Activated T-cell treated with anti-CD3 and anti-CD28 coated beads, Interleukin-2, amount 50 U/mL, for 1 hour (primary cell): ENCODE data around the gene TMEM117.
"Not testable (repeated sequence)": the region's sequence is repeated elsewhere in the genome, so short reads cannot be mapped to it uniquely, and the experiment has no call there.

Experiments
- DNase-seq: peaks from one replicate; pipeline ENCODE4 v3.0.0-alpha.2; 2020

Gene TMEM117

DNA sequence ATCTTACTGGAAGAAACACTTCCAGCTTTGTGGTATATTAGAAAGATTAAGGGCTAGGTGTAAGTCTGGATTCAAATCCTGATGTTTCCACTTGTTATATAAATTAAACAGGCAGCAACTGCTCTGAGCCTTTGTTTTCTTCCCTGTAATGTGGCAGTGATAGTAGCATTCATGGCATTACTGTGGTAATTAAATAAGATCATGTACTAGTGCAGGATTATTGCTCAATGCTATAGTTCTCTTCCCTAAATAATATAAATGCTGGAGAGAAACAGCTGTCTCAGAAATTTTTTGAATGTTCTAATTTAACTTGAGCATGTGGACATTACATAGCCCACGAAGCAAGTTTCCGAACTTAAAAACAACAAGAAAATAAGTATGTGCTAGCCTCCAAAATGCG lies 5.4 kb downstream of the TMEM117 start:
- DNase-seq = no peak

DNA sequence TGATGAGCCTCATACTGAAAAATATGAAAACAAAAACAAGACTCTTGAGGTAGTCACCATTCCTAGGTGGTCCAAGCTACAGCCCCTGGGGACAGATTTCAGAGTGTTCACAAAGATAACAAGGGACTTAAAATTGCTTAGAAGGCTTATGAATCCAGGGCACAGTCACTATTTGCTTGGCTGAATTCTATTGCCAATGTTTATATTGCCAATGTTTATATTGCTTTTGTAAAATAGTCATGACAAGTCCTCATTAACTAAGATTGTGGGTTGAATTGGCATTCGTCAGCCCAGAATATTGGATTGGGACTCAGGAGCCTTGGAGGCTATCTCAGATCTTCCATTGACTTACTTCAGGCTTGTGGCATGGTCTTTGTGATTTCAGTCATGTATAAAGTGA lies 6.4 kb downstream of the TMEM117 start:
- DNase-seq = no peak

DNA sequence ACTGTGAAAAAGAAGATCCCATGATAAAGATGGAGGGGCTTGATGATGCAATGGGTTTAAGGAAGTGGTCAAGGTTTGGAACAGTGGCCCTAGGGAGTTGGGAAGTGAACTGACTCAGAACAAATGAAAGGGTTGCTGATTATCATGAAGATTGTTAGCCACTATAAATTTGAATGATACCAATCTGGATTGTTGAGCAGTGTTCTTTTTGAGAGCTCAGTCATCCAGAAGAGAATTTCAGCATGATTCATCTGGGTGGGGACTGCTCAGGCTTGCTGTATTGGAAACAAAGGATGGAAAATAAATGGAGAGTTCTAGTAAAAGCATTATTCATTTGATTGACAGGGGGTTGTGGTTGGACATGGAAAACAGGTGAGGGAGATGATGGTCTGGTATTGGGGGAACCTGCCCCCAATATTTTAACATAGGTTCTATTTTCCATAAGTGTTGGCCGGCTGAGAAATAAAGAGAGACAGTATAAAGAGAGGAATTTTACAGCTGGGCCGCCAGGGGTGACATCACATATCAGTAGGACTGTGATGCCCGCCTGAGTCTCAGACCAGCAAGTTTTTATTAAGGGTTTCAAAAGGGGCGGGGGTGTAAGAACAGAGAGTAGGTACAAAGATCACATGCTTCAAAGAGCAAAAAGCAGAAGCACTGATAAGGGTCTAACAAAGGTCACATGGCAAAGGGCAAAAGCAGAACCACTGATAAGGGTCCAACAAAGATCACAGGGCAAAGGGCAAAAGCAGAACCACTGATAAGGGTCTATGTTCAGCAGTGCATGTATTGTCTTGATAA lies 11.7 kb downstream of the TMEM117 start:
- DNase-seq = not testable (repeated sequence)

DNA sequence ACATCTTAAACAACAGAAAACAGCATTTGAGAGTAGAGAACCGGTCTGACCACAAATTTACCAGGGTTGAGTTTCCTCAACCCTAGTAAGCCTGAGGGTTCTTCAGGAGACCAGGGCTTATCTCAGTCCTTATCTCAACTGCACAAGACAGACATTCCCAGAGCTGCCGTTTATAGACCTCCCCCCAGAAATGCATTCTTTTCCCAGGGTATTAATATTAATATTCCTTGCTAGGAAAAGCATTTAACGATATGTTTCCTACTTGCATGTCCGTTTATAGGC lies 12.3 kb downstream of the TMEM117 start:
- DNase-seq = no peak

DNA sequence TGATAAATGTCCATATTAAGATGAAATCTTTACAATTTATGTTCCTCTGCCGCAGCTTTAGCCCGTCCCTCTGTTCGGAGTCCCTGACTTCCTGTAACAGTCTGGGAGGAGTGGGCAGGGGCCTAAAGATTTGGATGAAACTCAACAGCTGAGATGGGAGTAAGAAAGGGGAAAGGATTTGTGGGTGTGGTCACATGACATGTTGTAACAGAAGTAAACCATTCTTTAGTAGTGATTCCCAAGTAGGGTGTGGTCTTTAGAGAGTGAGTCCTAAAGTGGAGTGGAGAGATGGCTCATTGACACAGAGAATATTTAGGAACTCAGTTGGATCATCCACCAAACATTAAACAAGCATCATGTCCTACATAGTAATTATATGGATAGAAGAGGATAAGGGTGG lies 12.9 kb downstream of the TMEM117 start:
- no peak for DNase-seq

DNA sequence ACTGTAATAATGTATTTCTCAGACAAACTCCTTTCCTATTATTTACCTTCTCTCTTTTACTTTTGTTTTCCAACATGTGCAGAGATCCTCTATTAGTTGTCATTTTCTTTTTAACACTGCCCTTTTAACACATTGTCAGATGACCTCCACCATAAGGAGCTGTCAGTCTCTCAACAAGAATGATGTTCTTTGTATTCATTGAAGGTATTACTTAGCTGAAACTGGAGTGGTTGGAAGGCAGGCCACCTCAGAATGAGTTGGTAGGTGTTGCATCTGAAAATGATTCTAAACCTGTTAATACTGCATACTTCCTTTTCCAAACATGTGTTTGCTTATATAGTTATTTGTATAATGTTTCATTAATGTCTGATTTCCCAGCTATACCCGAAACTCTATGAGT lies 16.9 kb downstream of the TMEM117 start:
- no peak for DNase-seq

DNA sequence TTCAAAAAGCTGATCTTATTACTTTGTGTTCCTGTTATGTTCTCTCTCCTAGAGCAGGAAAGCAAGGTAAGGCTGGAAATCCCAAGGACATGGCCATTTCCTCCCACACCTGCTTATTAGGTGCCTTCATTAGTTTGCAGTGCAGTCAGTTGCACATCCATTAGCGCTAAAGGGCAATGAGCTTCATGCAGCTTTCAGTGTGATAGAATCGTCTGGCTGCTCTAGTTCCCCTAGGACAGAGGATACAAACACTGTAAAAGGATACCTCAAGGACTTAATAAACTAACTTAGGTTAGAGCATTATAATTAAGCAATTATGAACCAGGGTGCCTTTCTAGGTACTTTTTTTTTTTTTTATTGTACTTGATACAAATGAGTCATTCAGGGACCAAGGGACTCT lies 21.1 kb downstream of the TMEM117 start:
- no peak for DNase-seq

DNA sequence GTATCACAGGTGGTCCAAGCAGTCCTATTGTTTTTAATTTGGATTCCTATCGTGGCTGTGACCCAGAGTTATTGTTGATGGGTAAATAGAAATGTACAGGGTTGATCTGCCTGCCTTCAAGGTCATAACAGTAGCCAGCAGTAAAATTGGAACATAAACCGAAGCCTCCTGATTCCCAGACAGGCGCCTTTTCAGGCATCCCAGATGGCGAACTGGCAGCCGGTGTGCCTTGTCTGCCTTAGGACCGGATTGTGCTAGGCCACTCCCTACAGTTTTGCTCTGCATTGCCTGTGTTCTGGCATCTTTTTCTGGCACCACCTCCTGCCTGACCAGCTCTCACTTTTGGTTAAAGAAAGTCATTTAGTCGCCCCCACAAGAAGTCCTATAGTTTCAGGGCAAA lies 22.2 kb downstream of the TMEM117 start:
- DNase-seq = no peak

DNA sequence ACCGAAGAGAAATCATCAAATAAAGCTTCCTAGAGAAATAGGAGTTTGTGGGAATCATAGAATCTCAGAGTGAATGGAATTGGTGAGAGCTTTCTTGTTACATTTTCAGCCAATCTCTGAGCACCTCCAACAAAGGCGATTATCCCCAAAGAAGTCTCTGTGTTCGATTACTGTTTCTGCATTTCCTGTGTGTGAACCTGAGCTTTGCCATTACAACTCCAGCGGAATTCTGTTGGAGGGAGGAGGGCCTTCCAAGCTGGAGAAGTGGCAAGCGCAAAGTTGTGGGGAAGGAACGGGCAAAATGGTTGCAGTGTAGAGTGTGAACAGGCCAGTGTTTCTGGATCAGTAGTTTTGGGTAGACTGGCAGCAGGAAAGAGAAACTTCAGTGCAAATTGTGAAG lies 23.1 kb downstream of the TMEM117 start:
- DNase-seq = no peak

DNA sequence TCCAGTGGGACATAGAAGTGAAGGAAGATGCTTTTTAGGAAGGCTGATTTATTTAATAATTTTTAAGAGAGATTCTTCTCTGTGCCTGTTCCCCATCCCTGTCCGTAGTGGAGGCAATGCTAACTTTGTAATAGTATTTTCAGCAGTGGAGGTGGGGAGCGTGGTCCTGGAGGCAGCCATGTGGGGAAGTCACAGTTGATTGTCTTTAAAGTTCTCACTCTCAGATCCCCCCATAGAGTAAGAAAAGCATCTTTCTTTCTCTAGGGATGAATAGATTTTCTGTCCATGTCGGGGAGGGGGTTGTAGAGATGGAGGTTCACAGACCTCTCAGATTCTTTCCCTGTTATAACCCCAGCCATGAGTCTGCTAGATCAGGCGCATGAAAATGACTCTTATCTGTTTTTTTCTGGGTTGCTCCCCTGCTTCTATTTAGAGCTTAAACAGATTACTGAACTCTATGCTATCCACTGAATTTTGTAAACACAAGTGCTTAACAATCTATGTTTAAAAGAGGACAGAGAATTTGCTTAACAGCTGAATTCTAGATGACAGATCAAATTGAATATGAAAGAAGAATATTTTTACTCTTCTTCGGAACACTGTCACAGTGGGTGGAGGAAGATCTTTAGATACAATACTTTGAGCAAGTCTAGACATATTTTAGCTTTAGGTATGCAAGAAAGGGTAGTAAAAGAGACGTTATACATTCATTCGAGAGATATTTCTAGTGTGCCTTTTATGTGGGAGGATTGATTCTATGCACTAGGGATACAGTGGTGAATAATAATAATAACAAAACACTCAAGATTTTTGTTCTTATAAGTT lies 25.3 kb downstream of the TMEM117 start:
- no peak for DNase-seq

DNA sequence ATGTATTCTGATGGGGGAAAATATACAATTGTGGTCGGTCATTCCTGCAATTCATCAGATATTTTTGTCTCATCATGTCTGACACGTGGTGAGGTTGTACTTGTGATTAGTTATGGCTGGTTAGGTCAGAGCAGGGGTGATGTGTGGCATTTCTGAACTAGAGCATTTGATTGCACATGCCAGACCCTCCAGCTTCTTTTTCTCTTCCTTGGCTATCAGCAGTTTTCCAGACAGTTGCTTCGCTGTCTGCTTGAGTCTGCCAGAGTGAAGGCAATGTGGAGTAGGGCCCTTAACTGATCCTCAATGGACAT lies 25.9 kb downstream of the TMEM117 start:
- no peak for DNase-seq

DNA sequence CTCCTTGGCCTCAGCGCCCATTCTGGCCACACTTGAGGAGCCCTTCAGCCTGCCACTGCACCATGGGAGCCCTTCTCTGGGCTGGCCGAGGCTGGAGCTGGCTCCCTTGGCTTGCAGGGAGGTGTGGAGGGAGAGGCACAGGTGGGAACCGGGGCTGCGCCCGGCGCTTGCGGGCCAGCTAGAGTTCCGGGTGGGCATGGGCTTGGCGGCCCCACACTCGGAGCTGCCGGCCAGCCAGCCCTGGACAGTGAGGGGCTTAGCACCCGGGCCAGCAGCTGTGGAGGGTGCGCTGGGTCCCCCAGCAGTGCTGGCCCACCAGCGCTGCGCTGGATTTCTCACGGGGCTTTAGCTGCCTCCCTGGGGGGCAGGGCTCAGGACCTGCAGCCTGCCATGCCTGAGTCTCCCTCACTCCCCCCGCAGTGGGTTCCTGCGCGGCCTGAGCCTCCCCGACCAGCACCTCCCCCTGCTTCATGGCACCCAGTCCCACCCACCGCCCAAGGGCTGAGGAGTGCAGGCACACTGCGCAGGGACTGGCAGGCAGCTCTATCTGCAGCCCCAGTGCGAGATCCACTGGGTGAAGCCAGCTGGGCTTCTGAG lies 28.0 kb downstream of the TMEM117 start:
- DNase-seq = no peak

DNA sequence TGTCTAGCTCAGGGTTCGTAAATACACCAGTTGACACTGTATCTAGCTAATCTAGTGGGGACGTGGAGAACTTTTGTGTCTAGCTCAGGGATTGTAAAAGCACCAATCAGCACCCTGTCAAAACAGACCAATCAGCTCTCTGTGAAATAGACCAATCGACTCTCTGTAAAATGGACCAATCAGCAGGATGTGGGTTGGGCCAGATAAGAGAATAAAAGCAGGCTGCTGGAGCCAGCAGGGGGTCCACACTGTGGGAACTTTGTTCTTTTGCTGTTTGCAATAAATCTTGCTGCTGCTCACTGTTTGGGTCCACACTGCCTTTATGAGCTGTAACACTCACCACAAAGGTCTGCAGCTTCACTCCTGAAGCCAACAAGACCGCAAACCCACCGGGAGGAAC lies 28.7 kb downstream of the TMEM117 start:
- not testable (repeated sequence) for DNase-seq

DNA sequence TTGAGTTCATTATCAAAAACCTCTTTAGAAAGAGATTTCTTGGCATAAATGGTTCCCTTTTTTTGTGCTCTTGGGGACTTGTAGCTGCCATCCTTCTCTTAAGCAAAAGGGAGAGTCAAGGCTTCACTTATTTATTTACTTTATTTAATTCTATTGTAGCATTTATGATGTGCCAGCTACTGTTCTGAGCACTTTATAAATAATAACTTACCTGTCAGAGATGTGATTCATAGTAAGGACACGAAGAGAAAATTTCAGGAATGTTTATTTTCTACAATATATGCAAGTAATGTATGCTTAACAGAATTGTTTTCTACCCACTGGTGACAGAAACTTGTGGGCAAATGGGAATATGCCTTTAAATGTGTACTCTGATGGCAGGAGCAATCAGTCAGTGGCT lies 33.3 kb downstream of the TMEM117 start:
- DNase-seq = no peak

DNA sequence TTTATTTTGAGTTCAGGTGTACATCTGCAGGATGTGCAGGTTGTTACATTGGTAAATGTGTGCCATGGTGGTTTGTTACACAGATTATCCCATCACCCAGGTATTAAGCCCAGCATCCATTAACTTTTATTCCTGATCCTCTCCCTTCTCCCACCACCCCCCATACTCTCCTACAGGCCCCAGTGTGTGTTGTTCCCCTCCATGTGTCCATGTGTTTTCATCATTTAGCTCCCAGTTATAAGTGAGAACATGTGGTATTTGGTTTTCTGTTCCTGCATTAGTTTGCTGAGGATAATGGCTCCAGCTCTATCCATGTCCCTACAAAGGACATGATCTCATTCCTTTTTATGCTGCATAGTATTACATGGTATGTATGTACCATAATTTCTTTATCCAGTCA lies 33.9 kb downstream of the TMEM117 start:
- not testable (repeated sequence) for DNase-seq

DNA sequence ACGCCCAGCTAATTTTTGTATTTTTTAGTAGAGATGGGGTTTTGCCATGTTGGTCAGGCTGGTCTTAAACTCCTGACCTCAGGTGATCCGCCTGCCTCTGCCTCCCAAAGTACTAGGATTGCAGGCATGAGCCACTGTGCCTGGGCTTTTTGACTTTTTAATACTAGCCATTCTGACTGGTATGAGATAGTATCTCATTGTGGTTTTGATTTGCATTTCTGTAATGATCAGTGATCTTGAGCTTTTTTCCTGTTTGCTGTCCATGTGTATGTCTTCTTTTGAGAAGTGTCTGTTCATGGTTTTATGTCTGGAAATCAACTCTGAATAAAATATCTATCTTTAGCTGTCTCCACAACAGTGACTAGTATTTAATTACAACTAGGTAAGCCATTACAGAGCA lies 35.4 kb downstream of the TMEM117 start:
- not testable (repeated sequence) for DNase-seq

DNA sequence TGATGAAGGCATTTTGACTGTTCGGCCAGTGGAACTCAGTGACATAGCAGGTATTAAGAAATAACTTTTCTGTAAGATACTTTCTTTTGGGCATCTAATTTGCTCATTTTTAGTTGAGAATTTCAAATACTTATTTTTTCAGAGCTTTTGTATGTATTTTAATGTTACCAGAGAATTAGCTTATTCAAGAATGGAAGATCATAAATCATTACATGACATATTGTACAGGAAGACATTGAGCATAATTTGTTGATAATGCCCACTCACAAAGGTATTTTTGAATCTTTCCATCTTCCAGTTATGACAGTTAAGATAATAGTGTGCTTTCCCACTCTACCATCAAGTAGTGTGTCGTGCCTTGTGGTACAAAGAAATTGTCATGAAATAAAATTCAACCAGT lies 36.5 kb downstream of the TMEM117 start:
- DNase-seq = no peak

DNA sequence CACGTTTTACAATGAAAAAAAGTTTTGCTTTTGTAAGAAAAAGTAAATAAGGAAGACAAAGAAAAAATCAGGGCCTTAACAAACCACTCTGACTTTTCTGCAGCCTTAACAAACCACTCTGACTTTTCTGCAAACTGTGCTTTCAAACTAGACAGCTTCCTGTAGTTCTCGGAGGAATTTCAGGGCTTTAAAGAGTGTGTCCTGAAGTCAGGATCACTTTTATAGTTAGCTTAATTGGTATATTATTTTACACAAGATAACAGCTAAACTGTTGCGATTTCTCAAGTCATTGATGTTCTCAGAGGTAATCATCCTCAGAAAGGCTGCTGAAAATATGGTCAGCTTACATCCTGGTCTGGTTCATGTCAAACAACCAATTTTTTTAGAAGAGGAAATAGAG lies 42.2 kb downstream of the TMEM117 start:
- DNase-seq = no peak

DNA sequence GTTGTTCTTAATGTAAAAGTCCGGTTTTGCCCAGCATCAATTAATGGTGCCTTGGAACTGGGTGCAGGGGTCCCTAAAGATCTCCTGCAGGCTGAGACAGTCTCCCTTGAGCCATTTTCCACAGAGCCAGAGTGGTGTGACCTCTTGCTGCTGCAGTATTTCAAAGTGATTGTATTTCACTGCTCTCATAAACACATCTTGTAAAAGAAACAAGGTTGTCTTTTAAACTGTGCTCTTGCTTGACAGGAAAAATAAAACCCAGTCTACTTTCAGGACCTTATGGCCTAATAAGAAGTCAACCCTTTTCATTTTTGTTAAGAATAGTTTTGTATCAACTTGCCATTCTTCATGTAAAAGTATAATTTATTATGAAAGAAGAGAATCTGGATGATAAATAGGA lies 44.7 kb downstream of the TMEM117 start:
- DNase-seq = no peak

DNA sequence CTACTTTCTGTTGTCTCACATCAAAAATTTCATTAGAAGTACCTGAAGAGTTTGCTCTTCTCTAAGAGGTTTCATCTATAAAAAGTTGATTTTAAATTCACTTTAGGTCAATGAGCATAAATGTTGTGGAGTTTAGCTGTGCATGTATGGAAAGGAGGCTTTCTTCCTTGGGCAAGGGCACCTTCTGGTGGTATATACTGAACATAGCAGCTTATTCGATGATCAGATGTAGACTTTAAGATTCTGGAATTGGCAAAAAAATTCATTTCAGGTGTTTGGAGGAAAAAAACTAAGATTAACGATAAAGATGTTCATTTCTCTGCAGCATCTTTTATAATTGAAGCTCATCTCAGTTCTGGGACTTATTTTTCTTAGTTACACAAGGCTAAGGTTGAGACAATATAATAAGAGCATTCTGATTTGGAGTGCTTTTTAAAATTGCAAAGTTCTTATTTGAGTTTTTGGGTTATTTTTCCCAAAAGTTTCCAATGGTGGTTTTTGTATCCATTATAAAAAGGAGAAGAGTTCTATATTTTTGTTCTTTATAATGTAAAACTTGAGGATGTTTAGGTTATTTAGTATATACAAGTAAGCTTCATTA lies 46.8 kb downstream of the TMEM117 start:
- DNase-seq = no peak

DNA sequence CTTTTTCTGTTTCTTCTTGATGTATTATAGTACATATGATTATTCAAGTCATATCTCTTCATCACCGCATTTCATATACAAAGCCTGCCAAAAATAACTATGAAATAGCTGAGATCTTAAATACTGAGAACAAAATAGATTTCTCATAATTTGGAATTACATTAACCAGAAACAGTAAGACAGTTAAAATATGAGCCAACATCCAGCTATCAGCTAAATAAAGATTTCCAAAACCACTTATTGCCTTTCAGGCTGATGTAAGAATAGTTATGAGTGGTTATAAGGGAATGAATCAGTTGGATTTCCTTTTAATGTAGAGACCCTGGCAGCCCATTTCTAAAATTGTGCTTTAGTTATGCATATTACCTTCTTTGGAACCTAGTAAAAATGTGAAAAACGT lies 47.4 kb downstream of the TMEM117 start:
- DNase-seq = no peak

DNA sequence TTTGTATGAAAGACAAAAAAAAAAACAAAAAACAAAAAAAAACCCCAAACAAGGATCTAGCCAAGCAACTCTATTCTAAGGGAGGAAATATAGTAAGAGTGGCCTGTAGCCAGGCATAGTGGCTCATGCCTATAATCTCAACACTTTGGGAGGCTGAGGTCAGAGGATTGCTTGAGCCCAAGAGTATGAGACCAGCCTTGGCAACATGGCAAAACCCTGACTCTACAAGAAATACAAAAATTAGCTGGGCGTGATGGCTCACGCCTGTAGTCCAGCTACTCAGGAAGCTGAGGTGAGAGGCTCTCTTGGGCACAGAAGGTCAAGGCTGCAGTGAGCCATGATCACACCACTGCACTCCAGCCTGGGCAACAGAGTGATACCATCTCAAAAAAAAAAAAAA lies 47.9 kb downstream of the TMEM117 start:
- DNase-seq = no peak

DNA sequence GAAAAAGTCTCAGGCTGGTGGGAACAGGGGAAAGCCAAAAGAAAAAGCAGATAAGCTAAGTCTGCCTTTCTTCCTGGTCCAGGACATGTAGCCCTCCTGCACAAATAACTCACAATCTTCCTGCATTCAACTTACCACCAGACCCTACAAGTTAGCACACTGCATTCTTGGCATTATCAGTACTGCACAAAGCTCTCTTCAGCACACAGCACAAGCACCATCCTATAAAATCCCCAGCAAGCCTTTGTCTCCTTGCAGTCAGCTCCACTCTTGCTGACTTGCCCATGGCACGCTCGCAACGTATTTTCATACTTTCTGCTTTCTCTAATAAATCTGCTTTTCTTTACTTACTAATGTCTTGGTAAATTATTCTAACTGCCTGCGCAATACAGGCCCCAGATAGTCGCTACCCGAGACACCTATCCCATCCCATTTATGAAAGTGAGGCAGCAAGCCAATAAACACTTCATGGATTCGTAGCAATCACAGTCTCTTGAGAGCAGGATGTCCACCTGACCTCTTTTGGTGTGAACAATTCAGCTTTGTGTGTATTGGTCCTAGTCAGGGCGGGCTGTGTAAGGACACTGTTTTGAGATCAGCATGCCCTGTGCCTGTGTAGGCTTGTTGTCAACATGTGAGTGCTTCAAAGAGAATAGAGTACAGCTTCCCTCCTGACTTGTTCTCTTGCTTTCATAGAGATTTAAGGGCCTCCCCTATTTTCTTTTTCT lies 49.0 kb downstream of the TMEM117 start:
- DNase-seq = no peak
